Activated T-cell treated with anti-CD3 and anti-CD28 coated beads, Interleukin-2, amount 50 U/mL, for 48 hours (primary cell): ENCODE results near the gene UXS1.

Experiments
- DNase-seq, 2 experiments: peaks; one replicate each; pipeline ENCODE4 v3.0.0-alpha.2; 2020

The UXS1 gene

GRCh38 chr2:106073678-106074406 lies 120.3 kb downstream of the UXS1 start:
- DNase-seq: no peak

DNA sequence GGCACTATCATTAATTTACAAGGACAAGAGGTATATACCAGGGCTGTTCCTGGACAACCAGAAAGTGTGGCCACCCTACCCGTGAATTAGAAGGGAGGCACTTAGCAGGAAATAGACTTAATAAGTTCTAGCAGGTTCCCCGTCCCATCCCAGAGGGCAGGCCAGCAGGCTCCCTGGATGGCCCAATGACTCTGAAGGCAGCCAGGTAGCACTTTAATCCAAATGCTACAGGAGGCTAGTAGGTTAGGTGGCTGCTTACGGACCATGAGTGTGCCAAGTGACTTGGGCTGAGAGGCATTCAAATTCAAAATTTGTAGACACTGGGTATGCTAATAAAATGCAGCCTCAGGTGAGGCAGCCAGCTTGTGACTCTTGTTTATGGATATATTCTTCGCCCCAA lies 123.9 kb downstream of the UXS1 start:
- no peak for DNase-seq

DNA sequence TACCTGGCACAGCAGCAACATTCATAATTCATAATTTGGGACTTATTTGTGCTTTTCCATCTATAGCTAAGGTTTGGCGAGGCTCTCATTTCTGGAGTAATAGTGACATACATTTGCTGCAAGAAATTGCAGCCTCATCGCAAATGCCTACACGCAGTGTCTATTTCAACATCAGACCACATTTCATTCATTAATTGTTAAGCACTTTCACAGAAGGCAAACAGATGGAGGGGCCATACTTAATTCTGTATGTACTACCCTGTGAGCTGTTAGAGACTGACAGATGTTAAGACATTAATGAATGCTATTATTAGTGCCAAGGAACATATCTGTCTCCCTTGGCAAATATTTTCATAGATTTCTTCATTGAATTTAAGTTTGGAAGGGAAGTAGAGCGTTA lies 125.7 kb downstream of the UXS1 start:
- no peak for DNase-seq

DNA sequence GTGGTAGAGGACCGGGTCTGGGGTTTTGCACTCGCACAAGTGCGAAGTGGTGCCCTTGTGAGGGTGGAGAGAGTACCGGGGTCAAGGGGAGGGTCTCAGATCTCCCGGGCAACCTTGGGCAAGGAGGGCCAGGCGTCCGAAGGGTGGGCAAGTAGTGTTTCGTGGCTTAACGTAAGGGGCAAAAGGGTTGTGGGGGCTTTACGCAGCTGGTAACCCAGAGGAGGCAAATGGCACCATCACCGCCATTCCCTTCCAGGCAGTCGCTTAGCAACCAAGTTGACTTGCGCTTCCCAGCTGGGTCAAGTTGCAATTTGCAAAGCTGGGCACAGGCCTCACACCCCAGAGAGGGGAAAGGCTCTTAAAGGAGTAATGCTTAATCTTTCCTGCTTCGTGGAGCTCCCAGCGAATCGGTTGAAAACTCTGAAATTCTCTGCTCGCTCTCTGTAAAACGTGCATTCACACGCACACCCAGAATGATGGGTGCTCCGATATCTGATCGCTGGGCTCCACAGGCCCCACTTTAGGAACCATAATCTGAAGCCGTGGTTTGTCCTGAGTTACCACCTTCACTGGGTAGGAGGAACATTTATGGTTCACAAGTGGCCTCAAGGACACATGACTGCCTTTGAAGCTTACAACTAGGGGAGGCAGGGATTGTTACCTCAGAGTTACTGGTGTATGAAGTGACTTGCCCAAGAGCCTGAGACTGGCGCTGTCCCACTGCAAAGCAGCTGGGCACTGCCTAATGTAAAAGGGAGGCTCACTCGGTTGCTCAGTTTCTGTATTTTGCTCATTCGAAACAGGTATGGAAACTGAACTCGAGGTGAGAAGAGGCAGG lies 127.9 kb downstream of the UXS1 start:
- no peak for DNase-seq

GRCh38 chr2:106065268-106065982 lies 128.7 kb downstream of the UXS1 start:
- peak; percentile 45 to 48 for DNase-seq

GRCh38 chr2:106063181-106063580 lies 130.9 kb downstream of the UXS1 start:
- DNase-seq: no peak

- DNase-seq: no peak
Observed at GRCh38 chr2:106062627-106063026, 131.5 kb downstream of the UXS1 start.

- DNase-seq: no peak
Observed at GRCh38 chr2:106061611-106062349, 132.3 kb downstream of the UXS1 start.

DNA sequence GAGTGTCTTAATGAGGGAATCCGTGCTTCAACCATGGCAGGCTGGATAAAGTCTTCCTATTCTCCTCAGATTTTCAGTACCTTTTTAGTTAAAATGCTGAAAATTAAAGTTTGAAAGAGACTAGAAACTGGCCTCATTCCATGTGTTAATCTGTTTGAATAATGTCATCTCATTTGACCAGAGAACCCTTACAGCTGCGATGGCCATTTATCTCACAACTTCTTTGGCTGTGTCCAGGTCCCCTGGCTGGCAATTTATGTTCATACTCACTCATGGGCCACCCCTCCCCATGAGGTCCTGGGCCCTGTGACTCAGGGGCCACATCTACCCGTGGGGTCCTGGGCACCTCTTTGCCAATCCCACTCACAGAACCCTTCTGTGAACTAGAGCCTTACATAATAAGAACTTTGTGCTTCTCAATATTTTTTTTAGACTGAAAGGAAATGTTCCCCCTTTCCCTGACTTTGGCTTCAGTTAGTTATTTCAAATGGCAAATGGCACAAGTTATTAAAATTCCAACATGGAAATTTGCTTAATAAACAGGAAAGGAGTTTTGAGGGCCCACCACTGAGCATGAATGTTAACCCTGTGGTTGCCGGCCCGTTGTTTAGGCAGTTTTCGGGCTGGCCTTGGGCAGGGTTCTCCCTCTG lies 134.6 kb downstream of the UXS1 start:
- DNase-seq: no peak

GRCh38 chr2:106058469-106059137 lies 135.5 kb downstream of the UXS1 start:
- no peak for DNase-seq

GRCh38 chr2:106057206-106057605 lies 136.9 kb downstream of the UXS1 start:
- no peak for DNase-seq

GRCh38 chr2:106054880-106055655 lies 139.0 kb downstream of the UXS1 start:
- DNase-seq: no peak

- no peak for DNase-seq
Observed at GRCh38 chr2:106054321-106054720, 139.8 kb downstream of the UXS1 start.

GRCh38 chr2:106053581-106053980 lies 140.5 kb downstream of the UXS1 start:
- no peak for DNase-seq

- DNase-seq: no peak
Observed at GRCh38 chr2:106053116-106053515, 141.0 kb downstream of the UXS1 start.

GRCh38 chr2:106044859-106045258 lies 149.2 kb downstream of the UXS1 start:
- no peak for DNase-seq

DNA sequence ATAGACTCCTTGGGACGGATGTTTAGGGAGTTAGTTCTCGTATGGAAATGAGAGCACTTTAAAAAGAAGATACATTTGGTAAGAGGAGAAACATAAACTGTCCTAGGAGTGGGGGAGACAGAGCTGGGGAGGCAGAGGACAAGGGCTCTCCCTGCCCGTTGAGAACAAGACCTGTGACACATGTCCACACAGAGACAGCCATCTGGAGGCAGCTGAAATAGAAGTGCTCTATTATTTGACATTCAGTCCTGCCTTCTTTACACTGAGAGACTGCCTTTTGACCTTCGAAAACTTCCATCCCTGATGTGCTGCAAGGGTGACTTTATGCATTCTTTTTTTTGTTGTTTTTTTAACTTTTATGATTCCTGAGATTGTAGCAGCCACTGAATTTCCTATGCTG lies 150.1 kb downstream of the UXS1 start:
- DNase-seq: no peak
